NCI-H146 treated with DMSO at 0.1 percent for 48 hours (cell line): ENCODE results near the gene GRK6.

Experiments
- DNase-seq: peaks from one replicate; lab custom pipeline; 2025; ENCODE audit not compliant: unreplicated experiment; lab: John Stamatoyannopoulos, UW

The GRK6 gene

GRCh38 chr5:177452688-177453638 lies 26.5 kb downstream of the GRK6 start:
- peak; percentile 6 for DNase-seq

- DNase-seq = no peak
Observed at GRCh38 chr5:177453852-177454396, 27.4 kb downstream of the GRK6 start.

- peak; percentile 55 for DNase-seq
Observed at GRCh38 chr5:177454397-177455035, 28.0 kb downstream of the GRK6 start.

GRCh38 chr5:177455036-177455660 lies 28.7 kb downstream of the GRK6 start:
- peak; percentile 28 for DNase-seq

GRCh38 chr5:177455661-177456590 lies 29.4 kb downstream of the GRK6 start:
- DNase-seq = peak; percentile 57

- no peak for DNase-seq
Observed at GRCh38 chr5:177456591-177456964, 30.1 kb downstream of the GRK6 start.

GRCh38 chr5:177456976-177457851 lies 30.7 kb downstream of the GRK6 start:
- DNase-seq = peak; percentile 74

GRCh38 chr5:177457852-177458681 lies 31.6 kb downstream of the GRK6 start:
- no peak for DNase-seq

GRCh38 chr5:177458912-177459350 lies 32.5 kb downstream of the GRK6 start:
- DNase-seq = no peak

- no peak for DNase-seq
Observed at GRCh38 chr5:177459357-177459756, 32.9 kb downstream of the GRK6 start.

- no peak for DNase-seq
Observed at GRCh38 chr5:177459819-177460628, 33.5 kb downstream of the GRK6 start.

GRCh38 chr5:177462021-177462670 lies 35.7 kb downstream of the GRK6 start:
- no peak for DNase-seq

GRCh38 chr5:177465044-177465443 lies 38.6 kb downstream of the GRK6 start:
- no peak for DNase-seq

- DNase-seq = no peak
Observed at GRCh38 chr5:177466861-177467260, 40.4 kb downstream of the GRK6 start.

- no peak for DNase-seq
Observed at GRCh38 chr5:177467436-177467835, 41.0 kb downstream of the GRK6 start.

- DNase-seq = no peak
Observed at GRCh38 chr5:177468329-177468684, 41.8 kb downstream of the GRK6 start.
